Immature natural killer cell (primary cell): ENCODE data around the gene PRUNE2. TPM values are rescaled to one million over a fixed set of nuclear protein-coding genes. Genes with fewer than 3 reads are reported as not detected.

Experiments used
- DNase-seq, 3 donors: peaks; one replicate each; pipeline ENCODE4 v3.0.0; 2022; ENCODE audit warnings: mixed read lengths in 1 of 3
- H3K27ac Mint-ChIP-seq, 6 donors: one replicate each; pipeline ENCODE4 v1.8.0; 2020; ENCODE audit warnings: mixed read lengths in 6 of 6, mild to moderate bottlenecking in 5 of 6, inconsistent platforms in 4 of 6, moderate library complexity in 3 of 6
- H3K27me3 Mint-ChIP-seq, 3 donors: one replicate each; pipeline ENCODE4 v1.8.0; 2020 to 2021; ENCODE audit warnings: low read depth in 3 of 3, mild to moderate bottlenecking in 3 of 3, mixed read lengths in 3 of 3, moderate library complexity in 3 of 3, inconsistent platforms in 1 of 3
- H3K36me3 Mint-ChIP-seq, 3 donors: one replicate each; pipeline ENCODE4 v1.8.0; 2020; ENCODE audit warnings: mixed read lengths in 3 of 3, inconsistent platforms in 2 of 3, mild to moderate bottlenecking in 2 of 3
- H3K4me1 Mint-ChIP-seq, 2 donors: one replicate each; pipeline ENCODE4 v1.8.0; 2020; ENCODE audit warnings: inconsistent platforms in 2 of 2, mild to moderate bottlenecking in 2 of 2, mixed read lengths in 2 of 2, moderate library complexity in 1 of 2
- H3K4me3 Mint-ChIP-seq, 5 donors: one replicate each; pipeline ENCODE4 v1.8.0; 2020; ENCODE audit warnings: mild to moderate bottlenecking in 5 of 5, mixed read lengths in 5 of 5, inconsistent platforms in 3 of 5, moderate library complexity in 3 of 5
- H3K9me3 Mint-ChIP-seq, 6 donors: one replicate each; pipeline ENCODE4 v1.8.0; 2020; ENCODE audit warnings: mild to moderate bottlenecking in 6 of 6, mixed read lengths in 6 of 6, inconsistent platforms in 4 of 6, moderate library complexity in 3 of 6
- polyA plus RNA-seq, 3 donors: library from polyadenylated mRNA; unstranded; fragments of 300-500 nt; fragmentation: Illumina TruSeq; gene quantifications; one replicate each; pipeline ENCODE4 v1.2.3, GENCODE V29; 2021

PRUNE2 gene
- polyA plus RNA-seq, 3 donors from 2014 or later, result 0.11 to 0.24 TPM; not detected in 1

DNA sequence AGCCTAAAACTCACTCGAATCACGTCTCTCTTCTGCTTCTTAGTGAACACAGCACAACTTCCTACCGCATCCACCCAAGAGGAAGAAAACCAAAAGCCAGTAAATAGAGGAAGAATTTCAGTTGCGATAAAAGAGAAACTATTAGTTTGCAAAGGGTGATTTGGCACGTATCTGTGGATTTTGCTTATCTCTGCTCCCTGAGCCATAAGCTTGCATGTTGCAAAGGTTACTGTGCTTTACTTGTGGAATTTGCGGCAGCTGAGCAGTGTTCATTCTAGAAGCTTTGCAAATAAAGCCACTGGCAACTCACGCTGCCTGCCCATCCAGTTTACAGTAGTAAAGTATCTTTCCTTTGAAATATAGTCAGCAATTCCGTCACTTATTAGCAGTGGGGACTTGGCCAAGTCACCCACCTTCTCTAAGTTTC lies 290.7 kb downstream of the PRUNE2 start:
- DNase-seq, result no peak
- peak overlapping the region in 4 of 5 donors; percentile 26 to 58 (median 44) for H3K4me3 Mint-ChIP-seq
- no peaks in the 10 kb centered on the region for H3K27me3 Mint-ChIP-seq
- no peaks in the 10 kb centered on the region for H3K9me3 Mint-ChIP-seq
- H3K36me3 Mint-ChIP-seq, result peaks cover 0 to 4% (median 0%) of the 10 kb centered on the region in 3 donors
- H3K27ac Mint-ChIP-seq, result peak overlapping the region in 3 of 6 donors; percentile 55 to 69 (median 56)
- peaks cover 39 to 48% of the 10 kb centered on the region in 2 donors for H3K4me1 Mint-ChIP-seq

DNA sequence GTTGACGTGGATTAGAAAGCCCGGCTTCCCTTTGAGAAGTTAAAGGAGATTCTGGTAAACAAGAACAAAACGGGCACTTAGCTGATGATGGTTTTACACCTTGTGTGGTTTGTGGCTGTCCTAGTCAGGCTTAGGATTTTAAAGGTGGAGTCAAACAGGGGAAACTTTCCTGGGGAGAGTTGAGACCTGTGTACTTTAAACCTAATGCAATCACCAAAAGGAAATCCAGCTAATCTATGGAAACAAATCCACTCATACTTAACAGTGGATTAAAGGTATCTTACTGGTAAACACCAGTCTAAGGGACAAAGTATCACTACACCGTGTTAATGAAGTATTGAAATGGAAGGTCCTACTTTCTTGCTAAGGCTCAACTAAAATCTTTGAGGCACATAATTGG lies 291.9 kb downstream of the PRUNE2 start:
- Mint-ChIP-seq H3K27me3 (no peaks in the 10 kb centered on the region), H3K9me3 (no peaks in the 10 kb centered on the region), H3K36me3 (peaks cover 0 to 1% (median 0%) of the 10 kb centered on the region in 3 donors), H3K4me1 (peaks cover 39 to 48% of the 10 kb centered on the region in 2 donors), H3K27ac (peak overlapping the region in 5 of 6 donors; percentile 24 to 87 (median 66)), H3K4me3 (peak overlapping the region in 3 of 5 donors; percentile 56 to 66 (median 66))
- no peak for DNase-seq

DNA sequence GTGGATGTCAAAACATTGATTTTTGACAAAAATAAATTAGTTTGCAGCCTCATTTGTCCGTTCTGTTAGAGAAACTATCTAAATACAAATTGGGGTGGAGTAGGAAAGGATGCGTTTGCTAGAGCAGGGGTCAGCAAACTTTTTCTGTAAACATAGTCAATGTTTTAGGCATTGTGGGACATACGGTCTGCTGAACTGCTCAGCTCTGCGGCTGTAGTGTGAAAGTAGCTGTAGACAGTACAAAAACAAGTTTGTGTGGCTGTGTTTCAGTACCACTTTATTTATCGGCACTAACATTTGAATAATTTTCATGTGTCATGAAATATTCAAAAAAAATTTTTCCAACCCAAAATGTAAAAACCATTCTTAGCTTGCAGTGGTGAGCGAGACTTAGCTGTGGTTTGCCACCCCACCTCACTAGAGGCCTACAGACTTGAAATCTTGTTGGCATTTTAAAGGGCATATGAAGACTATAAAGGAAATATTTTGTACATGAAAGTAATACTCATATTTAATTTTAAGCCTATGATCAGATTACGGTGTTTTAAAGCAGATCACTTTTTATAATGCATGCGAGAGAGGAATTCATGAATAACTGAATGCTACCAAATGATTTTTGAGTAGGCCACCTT lies 292.6 kb downstream of the PRUNE2 start:
- peak; percentile 20 to 28 (median 27) for DNase-seq
- Mint-ChIP-seq H3K4me1 (peaks cover 39 to 48% of the 10 kb centered on the region in 2 donors), H3K27me3 (peaks cover 0 to 3% (median 0%) of the 10 kb centered on the region in 3 donors), H3K9me3 (no peaks in the 10 kb centered on the region), H3K4me3 (peak overlapping the region; percentile 31 to 66 (median 56)), H3K36me3 (peaks cover 0 to 5% (median 0%) of the 10 kb centered on the region in 3 donors), H3K27ac (peak overlapping the region; percentile 37 to 87 (median 66))

DNA sequence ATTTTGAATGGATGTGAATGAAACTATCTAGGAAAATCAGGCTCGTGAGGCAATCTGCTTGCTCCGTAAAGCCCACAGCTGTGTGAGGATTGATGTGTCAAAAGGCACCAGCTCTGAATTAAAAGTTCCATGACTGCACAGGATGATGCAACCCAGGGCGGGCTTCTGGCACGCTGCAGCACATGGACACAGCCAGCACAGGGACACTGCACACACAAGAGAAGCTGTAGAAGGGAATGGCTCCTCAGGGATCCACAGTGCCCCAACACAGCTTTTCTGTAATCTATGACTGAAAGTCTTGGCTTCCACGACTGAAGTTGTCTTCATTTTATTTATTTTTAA lies 295.9 kb downstream of the PRUNE2 start:
- Mint-ChIP-seq H3K36me3 (peaks cover 3 to 16% (median 15%) of the 10 kb centered on the region in 3 donors), H3K4me3 (no peak overlapping the region), H3K4me1 (peaks cover 31 to 36% of the 10 kb centered on the region in 2 donors), H3K27ac (no peak overlapping the region), H3K27me3 (peaks cover 0 to 3% (median 2%) of the 10 kb centered on the region in 3 donors), H3K9me3 (no peaks in the 10 kb centered on the region)
- no peak for DNase-seq

DNA sequence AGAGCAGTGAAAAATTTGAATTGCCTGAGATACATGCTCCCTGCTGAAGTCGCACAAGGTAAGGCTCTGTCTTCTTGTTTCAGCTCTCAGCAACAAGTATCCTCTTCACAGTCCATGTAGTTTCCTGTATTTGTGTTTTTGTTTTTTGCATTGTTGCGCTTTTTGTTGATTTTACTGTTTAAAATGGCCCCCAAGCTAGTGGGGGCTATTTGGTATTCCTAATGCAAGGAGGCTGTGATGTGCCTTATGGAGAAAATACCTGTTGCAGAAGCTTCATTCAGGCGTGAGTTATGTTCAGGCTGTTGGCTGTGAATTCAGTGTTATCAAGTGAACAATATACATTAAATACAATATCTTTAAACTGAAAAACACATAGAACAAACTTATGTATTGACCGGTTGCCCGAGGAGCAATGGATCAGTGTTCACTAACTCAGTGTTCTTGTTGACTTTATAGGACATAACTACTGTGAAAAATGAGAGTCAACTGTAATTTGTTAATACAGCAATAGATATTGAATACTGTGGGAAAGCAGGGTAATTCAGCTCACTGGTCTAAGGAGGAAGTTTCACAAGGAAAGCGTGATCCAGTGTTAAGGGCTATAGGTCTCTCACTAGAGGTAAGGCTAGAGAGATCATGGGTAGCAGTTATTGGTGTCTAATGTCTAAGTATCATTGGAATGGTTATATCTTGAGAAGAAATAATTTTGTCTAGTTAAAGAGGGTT lies 296.5 kb downstream of the PRUNE2 start:
- no peaks in the 10 kb centered on the region for H3K9me3 Mint-ChIP-seq
- no peak for DNase-seq
- H3K36me3 Mint-ChIP-seq, result peaks cover 3 to 16% (median 15%) of the 10 kb centered on the region in 3 donors
- H3K27ac Mint-ChIP-seq, result no peak overlapping the region
- no peak overlapping the region for H3K4me3 Mint-ChIP-seq
- peaks cover 27 to 30% of the 10 kb centered on the region in 2 donors for H3K4me1 Mint-ChIP-seq
- H3K27me3 Mint-ChIP-seq, result peaks cover 0 to 3% (median 2%) of the 10 kb centered on the region in 3 donors

DNA sequence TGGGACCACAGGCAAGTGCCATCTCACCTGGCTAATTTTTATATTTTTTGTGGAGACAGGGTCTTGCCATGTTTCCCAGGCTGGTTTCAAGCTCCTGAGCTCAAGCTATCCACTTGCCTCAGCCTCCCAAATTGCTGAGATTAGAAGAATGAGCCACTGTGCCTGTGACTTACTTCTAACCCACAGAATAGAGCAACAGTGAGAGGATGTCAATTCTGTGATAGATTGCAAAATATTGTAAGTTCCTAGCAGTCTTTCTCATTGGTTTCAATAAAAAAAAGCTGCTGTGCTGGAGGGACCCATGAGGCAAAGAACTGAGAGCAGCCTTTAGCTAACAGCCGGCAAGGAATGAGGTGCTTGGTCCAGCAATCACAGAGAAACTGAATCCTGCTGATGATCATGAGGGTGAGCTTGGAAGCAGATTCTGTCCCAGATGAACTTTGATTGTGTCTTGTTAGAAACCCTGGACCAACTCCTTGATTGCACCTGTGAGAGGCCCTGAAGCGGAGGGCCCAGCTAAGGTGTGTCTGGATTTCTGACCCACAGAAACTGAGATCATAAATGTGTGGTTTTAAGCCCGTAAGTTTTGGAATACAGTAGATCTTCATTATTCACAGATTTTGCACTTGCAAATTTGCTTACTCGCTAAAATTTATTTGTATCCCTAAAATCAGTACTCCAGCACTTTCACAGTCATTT lies 297.2 kb downstream of the PRUNE2 start:
- H3K4me3 Mint-ChIP-seq, result no peak overlapping the region
- H3K9me3 Mint-ChIP-seq, result no peaks in the 10 kb centered on the region
- H3K27me3 Mint-ChIP-seq, result peaks cover 0 to 3% (median 2%) of the 10 kb centered on the region in 3 donors
- peaks cover 20 to 23% of the 10 kb centered on the region in 2 donors for H3K4me1 Mint-ChIP-seq
- DNase-seq, result no peak
- peaks cover 3 to 16% (median 15%) of the 10 kb centered on the region in 3 donors for H3K36me3 Mint-ChIP-seq
- no peak overlapping the region for H3K27ac Mint-ChIP-seq

DNA sequence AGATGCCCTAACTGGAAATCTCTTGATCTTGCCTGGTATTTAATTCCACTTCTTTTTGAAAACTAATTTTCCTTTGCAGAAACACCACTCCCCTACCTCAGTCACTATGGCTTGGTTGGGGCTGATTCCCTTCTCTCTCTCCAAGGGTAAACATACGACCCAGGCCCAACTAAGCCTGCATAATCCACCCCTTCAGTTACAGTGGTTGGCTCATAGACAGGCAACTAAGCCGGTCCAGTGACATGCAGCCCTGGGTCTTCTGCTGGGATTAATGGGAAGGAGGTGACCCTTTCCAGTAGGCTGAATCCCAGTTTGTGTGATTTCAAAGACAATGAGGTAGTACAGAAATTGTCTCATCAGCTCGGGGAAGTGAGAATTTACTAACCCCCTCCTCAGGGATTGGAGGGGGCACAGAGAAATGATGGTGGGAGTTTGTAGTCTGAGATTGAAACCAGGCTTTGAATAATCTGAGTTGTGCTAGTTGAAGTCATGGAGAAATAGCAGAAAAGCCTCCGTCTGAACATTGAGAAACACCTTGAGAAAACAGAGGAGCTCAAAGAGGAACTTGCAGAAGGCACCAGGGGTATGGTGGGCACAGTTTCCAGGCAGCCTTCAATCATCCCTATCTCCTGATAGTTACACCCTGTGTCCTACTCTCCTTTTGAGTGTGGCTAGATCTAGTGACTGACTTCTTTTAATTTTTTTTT lies 298.0 kb downstream of the PRUNE2 start:
- DNase-seq, result no peak
- Mint-ChIP-seq H3K4me1 (peaks cover 11 to 15% of the 10 kb centered on the region in 2 donors), H3K4me3 (no peak overlapping the region), H3K36me3 (peaks cover 3 to 16% (median 15%) of the 10 kb centered on the region in 3 donors), H3K27ac (no peak overlapping the region), H3K9me3 (no peaks in the 10 kb centered on the region), H3K27me3 (peaks cover 0 to 3% (median 2%) of the 10 kb centered on the region in 3 donors)

DNA sequence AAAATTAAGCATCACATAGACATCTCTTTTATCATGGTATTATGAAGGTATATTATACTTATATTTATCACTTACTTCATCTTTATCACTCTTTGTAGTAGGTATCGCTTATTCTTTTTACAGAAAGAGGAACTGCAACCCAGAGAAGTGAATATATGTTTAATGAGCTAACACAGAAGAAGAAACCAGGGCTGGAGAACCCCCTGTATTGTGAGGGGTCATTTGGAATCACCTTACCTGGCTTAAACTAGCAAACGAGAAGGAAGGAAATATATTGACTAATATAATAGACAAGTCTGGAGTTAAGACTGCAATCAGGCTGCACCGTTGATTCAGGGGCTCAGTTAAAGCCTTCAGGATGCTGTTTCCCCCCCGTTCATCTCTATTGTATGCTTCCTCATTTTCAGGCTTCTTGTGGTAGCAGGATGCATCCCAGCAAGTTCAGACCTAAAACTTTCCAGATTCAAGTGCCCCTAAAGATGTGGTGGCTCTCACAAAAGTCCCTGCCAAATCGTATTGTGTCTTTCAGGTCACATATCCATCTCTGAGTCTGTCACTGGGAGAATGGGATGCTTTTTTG lies 300.5 kb downstream of the PRUNE2 start:
- Mint-ChIP-seq H3K36me3 (peaks cover 3 to 16% (median 15%) of the 10 kb centered on the region in 3 donors), H3K9me3 (no peaks in the 10 kb centered on the region), H3K27me3 (peaks cover 0 to 3% (median 2%) of the 10 kb centered on the region in 3 donors), H3K4me3 (no peak overlapping the region), H3K4me1 (no peaks in the 10 kb centered on the region), H3K27ac (no peak overlapping the region)
- DNase-seq, result no peak

DNA sequence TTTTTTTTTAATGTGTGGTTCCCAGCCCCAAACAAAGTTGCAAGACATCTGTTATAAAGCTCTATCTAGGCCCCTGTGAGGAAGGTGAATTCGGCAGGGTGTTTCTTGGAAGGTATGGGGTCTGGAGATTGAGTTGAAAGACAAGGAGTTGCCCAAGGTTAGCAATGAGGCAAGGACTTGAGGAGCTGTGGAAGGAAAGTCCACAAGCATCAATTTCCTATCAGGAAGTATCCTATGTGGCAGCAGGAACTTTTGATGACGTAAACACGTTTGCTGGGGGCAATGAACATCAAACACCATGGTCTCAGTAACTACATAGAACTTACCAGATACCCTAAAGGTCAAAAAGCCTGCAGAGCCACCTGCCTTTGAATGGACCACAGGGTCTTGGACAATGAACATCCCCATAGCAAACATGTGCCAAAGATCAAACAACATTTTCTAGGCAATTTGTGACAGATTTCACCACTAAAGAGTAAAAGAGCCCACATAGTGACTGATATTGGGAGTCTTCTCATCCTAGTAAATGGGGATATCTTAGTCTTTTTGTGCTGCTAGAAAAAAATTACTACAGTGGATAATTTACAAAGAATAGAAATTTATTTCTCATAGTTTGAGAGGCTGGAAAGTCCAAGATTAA lies 301.9 kb downstream of the PRUNE2 start:
- peaks cover 0 to 3% (median 2%) of the 10 kb centered on the region in 3 donors for H3K27me3 Mint-ChIP-seq
- H3K4me1 Mint-ChIP-seq, result no peaks in the 10 kb centered on the region
- no peak for DNase-seq
- H3K4me3 Mint-ChIP-seq, result no peak overlapping the region
- no peak overlapping the region for H3K27ac Mint-ChIP-seq
- H3K36me3 Mint-ChIP-seq, result peaks cover 3 to 16% (median 15%) of the 10 kb centered on the region in 3 donors
- no peaks in the 10 kb centered on the region for H3K9me3 Mint-ChIP-seq

DNA sequence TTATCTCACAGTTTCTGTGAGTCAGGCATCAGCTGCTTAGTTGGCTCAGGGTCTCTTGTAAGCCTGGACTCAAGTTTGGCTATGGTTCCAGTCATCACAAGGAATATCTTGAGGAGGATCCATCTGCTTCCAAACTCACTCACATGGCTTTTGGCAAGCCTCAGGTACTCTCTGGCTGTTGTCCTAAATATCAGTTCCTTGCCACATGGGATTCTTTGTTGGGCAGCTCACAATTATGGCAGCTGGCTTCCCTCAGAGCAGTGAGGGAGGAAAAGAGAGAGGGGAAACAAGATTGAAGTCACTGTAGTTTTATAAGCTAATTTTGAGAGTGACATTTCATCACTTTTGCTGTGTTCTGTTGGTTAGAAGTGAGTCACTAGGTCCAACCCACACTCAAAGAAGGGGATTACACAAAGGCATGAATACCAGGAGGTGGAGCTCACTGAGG lies 302.4 kb downstream of the PRUNE2 start:
- H3K4me1 Mint-ChIP-seq, result no peaks in the 10 kb centered on the region
- peaks cover 0 to 2% (median 0%) of the 10 kb centered on the region in 3 donors for H3K27me3 Mint-ChIP-seq
- peaks cover 3 to 16% (median 10%) of the 10 kb centered on the region in 3 donors for H3K36me3 Mint-ChIP-seq
- no peak for DNase-seq
- no peak overlapping the region for H3K27ac Mint-ChIP-seq
- no peak overlapping the region for H3K4me3 Mint-ChIP-seq
- no peaks in the 10 kb centered on the region for H3K9me3 Mint-ChIP-seq

DNA sequence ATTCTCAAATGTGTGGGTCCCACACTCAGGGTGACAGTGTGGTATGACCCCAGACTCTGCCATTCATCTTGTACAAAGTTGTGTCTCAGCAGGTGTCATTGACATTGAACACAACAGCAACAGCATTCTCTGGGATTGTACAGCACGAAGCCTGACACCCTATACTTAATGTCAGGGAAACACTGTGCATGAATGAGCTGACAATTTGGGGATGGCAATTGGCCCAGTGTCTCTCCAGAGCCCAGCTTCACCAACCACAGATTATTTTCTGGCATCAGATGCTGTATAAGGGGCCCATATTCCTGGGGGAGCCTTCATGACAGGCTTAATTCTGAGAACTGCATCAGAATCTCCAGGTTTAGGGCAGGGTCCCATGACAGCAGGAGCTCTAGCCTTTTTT lies 303.7 kb downstream of the PRUNE2 start:
- H3K36me3 Mint-ChIP-seq, result peaks cover 0 to 6% (median 3%) of the 10 kb centered on the region in 3 donors
- H3K27me3 Mint-ChIP-seq, result peaks cover 0 to 3% (median 2%) of the 10 kb centered on the region in 3 donors
- H3K4me1 Mint-ChIP-seq, result no peaks in the 10 kb centered on the region
- no peaks in the 10 kb centered on the region for H3K9me3 Mint-ChIP-seq
- no peak overlapping the region for H3K4me3 Mint-ChIP-seq
- H3K27ac Mint-ChIP-seq, result no peak overlapping the region
- DNase-seq, result no peak

DNA sequence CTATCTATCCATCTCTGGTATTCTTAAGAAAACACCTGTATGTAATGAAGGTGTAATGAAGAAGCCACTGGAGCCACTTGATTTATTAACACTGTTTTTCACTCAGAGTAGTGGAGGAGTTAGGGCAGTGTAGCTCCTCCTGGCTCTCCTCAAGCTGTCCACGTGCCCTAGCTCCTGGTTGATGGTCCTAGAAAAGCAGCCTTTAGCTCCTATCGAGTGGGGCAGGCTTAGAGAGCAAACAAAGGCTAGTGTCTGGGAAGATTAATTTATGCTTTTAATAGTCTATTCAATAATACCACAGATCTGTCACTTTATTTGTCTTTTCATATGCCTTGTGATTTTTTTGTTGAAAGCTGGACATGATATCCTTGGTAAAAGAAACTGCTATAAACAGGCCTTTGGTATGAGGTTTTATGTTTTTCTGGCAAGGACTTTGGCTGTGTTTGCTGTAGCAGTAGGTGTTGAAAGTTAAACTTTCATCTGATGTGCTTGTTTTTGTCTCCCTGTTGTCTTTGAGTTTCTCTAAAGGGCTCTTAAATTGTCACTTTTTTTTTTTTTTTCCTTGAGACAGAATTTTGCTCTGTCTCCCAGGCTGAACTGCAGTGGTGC lies 305.8 kb downstream of the PRUNE2 start:
- H3K27me3 Mint-ChIP-seq, result peaks cover 0 to 3% (median 2%) of the 10 kb centered on the region in 3 donors

More for the DNA sequence above, 305.8 kb downstream of the PRUNE2 start:
- no peaks in the 10 kb centered on the region for H3K9me3 Mint-ChIP-seq
- no peak overlapping the region for H3K4me3 Mint-ChIP-seq
- DNase-seq, result no peak
- H3K4me1 Mint-ChIP-seq, result peaks cover 5 to 10% of the 10 kb centered on the region in 2 donors
- H3K36me3 Mint-ChIP-seq, result no peaks in the 10 kb centered on the region
- H3K27ac Mint-ChIP-seq, result no peak overlapping the region
